ENCODE measurements around the gene RGS18. TPM values are rescaled to one million over a fixed set of nuclear protein-coding genes. Genes with fewer than 3 reads are reported as not detected.

The RGS18 gene
- total and polyA plus RNA-seq, 2 of the 13 experiments (the other 11 are each of a cell fraction or from before 2014, with no cell fraction given) = not detected

- TF ChIP-seq ZNF644 (CRISPR knock-in tag; IDR thresholded peaks at IDR 0.05; ENCODE audit: low read depth) (no peak), CREB3 (CRISPR knock-in tag; IDR thresholded peaks at IDR 0.05) (no peak), FIP1L1 (IDR thresholded peaks at IDR 0.05; ENCODE audit: borderline replicate concordance, insufficient read depth, low read depth, low read length) (no peak), ZBTB4 (CRISPR knock-in tag; IDR thresholded peaks at IDR 0.05; ENCODE audit: borderline replicate concordance) (no peak), STAT6 (CRISPR knock-in tag; IDR thresholded peaks at IDR 0.05; ENCODE audit: borderline replicate concordance) (no peak), DZIP1 (CRISPR knock-in tag; IDR thresholded peaks at IDR 0.05) (no peak), HOXD1 (CRISPR knock-in tag; IDR thresholded peaks at IDR 0.05) (no peak), ZNF770 (CRISPR knock-in tag; IDR thresholded peaks at IDR 0.05) (no peak), NCOA2 (CRISPR knock-in tag; IDR thresholded peaks at IDR 0.05) (no peak), ZMYM2 (CRISPR knock-in tag; IDR thresholded peaks at IDR 0.05) (no peak), PRDM4 (CRISPR knock-in tag; IDR thresholded peaks at IDR 0.05; ENCODE audit: borderline replicate concordance) (no peak), CBX2 (IDR thresholded peaks at IDR 0.05; ENCODE audit: low read depth, low read length) (no peak), CBX2 (CRISPR knock-in tag; IDR thresholded peaks at IDR 0.05; ENCODE audit: low read depth) (no peak)
These were observed 17.9 kb upstream of the RGS18 start (continued) for GRCh38 chr1:192140382-192140781.
